Activated naive CD8-positive, alpha-beta T cell (primary cell): Measurements from ENCODE around the gene LLGL2.
"Not testable (repeated sequence)": the region's sequence is repeated elsewhere in the genome, so short reads cannot be mapped to it uniquely, and the experiment has no call there.

ENCODE experiments used
- H3K27ac Mint-ChIP-seq: one replicate; pipeline ENCODE4 v1.8.0; 2021; ENCODE audit warnings: mixed read lengths
- H3K27me3 Mint-ChIP-seq: one replicate; pipeline ENCODE4 v1.8.0; 2021; ENCODE audit warnings: mixed read lengths
- H3K36me3 Mint-ChIP-seq: one replicate; pipeline ENCODE4 v1.8.0; 2021; ENCODE audit warnings: mixed read lengths
- H3K4me1 Mint-ChIP-seq: one replicate; pipeline ENCODE4 v1.8.0; 2021; ENCODE audit warnings: low read depth, mixed read lengths
- H3K4me3 Mint-ChIP-seq: one replicate; pipeline ENCODE4 v1.8.0; 2021; ENCODE audit warnings: mild to moderate bottlenecking, mixed read lengths
- H3K9me3 Mint-ChIP-seq: one replicate; pipeline ENCODE4 v1.8.0; 2021; ENCODE audit warnings: low read depth, mixed read lengths

The LLGL2 gene

DNA sequence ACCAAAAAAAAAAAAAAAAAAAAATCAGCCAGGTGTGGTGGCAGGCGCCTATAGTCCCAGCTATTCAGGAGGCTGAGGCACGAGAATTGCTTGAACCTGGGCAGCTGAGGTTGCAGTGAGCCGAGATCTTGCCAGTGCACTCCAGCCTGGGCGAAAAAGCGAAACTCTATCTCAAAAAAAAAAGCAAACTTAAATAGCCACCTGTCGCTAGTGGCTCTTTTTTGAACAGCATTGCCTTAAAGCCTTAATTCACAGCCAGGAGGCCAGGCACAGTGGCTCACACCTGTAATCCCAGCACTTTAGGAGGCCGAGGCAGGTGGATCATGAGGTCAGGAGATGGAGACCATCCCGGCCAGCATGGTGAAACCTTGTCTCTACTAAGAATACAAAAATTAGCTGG lies 5.1 kb upstream of the LLGL2 start:
- not testable (repeated sequence) for H3K9me3 Mint-ChIP-seq, H3K27ac Mint-ChIP-seq, H3K4me3 Mint-ChIP-seq, H3K27me3 Mint-ChIP-seq
- H3K36me3 Mint-ChIP-seq = peaks cover 13% of the 10 kb centered on the region
- H3K4me1 Mint-ChIP-seq = peaks cover 25% of the 10 kb centered on the region

DNA sequence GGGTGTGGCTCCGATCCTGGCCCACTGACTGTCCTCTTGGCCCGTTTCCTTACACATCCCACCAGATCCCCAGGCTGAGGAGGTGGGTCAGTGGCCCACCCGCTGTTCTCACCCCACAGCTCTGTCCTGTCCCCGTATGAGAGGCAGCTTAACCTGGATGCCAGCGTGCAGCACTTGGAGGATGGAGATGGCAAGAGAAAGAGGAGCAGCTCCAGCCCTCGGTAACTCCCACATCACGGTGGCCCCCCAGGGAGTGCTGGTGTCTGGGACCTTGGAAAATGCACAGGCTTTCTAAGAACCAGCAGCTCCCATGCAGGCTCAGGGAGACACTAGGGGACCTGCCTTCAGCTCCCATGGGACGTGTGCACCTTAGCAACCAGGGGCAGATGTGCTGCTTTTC lies 4.2 kb upstream of the LLGL2 start:
- Mint-ChIP-seq H3K4me3 (no peak overlapping the region), H3K27me3 (no peaks in the 10 kb centered on the region), H3K36me3 (peaks cover 13% of the 10 kb centered on the region), H3K27ac (no peak overlapping the region), H3K9me3 (no peaks in the 10 kb centered on the region), H3K4me1 (peaks cover 26% of the 10 kb centered on the region)

GRCh38 chr17:75521951-75522727 lies 3.4 kb upstream of the LLGL2 start:
- H3K27me3 Mint-ChIP-seq = no peaks in the 10 kb centered on the region
- peaks cover 13% of the 10 kb centered on the region for H3K36me3 Mint-ChIP-seq
- H3K27ac Mint-ChIP-seq = no peak overlapping the region
- H3K4me3 Mint-ChIP-seq = no peak overlapping the region
- no peaks in the 10 kb centered on the region for H3K9me3 Mint-ChIP-seq
- H3K4me1 Mint-ChIP-seq = peaks cover 29% of the 10 kb centered on the region

DNA sequence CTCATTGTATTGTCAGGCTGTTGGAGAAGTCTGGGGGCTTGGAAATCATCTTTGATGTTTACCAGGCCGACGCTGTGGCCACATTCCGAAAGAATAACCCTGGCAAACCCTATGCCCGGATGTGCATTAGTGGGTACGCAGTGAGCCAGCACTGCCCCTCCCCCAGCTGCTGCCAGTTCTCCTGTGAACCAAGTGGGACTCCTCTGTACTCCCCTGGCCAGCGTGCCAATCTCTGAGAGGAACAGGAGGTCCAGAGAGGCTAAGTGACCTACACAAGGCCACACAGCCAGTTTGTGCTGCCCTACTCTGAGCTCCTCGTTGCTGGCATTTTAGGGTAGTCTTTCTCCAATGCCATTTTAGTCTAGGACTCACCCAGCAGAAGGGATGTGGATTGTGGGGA lies 1.9 kb upstream of the LLGL2 start:
- Mint-ChIP-seq H3K4me1 (peaks cover 15% of the 10 kb centered on the region), H3K9me3 (no peaks in the 10 kb centered on the region), H3K27ac (no peak overlapping the region), H3K36me3 (peaks cover 3% of the 10 kb centered on the region), H3K27me3 (no peaks in the 10 kb centered on the region), H3K4me3 (peak overlapping the region; percentile 20)

- Mint-ChIP-seq H3K36me3 (peaks cover 2% of the 10 kb centered on the region), H3K27ac (no peak overlapping the region), H3K9me3 (no peaks in the 10 kb centered on the region), H3K27me3 (no peaks in the 10 kb centered on the region), H3K4me3 (peak overlapping the region; percentile 40), H3K4me1 (peaks cover 9% of the 10 kb centered on the region)
Measured at GRCh38 chr17:75524269-75524969, 1.1 kb upstream of the LLGL2 start.

DNA sequence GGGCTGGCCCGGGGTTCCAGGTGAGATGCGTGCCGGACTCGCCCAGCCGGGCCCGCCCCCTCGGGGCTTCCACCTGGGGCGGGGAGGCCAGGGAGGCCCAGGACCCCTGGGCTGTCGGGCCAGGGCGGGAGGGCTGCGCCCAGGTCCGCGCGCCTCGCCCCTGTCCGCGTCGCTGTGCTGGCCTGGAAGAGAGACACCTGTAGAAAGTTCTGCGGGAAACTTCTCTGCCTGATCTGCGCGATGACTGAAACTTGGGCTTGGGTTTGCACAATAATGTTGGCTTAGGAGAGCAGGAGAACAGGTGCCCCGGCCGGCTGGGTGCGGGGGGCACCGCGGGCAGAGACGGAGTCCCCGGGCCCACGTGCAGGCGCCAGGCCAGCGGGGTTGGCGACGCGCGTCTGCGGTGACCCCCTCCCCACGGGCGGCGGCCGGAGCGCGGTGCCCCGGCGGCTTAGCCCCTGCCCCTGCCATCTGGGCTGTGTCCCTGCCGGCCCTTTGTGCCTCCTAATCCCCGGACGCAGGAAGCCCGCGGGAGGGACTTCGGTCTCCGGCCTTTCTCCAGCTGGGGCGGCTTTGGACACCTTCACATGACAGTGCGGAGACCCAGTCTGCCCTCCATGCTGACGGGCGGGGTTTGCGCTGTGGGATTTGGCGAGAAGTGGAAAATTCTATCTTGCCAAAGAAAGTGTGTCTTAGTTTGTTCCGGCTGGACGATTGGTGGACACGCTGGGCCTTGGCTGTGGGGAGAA lies 483 bp downstream of the LLGL2 start:
- Mint-ChIP-seq H3K9me3 (no peaks in the 10 kb centered on the region), H3K4me3 (peak overlapping the region; percentile 80), H3K27ac (no peak overlapping the region), H3K36me3 (peaks cover 2% of the 10 kb centered on the region), H3K27me3 (no peaks in the 10 kb centered on the region), H3K4me1 (peaks cover 9% of the 10 kb centered on the region)

DNA sequence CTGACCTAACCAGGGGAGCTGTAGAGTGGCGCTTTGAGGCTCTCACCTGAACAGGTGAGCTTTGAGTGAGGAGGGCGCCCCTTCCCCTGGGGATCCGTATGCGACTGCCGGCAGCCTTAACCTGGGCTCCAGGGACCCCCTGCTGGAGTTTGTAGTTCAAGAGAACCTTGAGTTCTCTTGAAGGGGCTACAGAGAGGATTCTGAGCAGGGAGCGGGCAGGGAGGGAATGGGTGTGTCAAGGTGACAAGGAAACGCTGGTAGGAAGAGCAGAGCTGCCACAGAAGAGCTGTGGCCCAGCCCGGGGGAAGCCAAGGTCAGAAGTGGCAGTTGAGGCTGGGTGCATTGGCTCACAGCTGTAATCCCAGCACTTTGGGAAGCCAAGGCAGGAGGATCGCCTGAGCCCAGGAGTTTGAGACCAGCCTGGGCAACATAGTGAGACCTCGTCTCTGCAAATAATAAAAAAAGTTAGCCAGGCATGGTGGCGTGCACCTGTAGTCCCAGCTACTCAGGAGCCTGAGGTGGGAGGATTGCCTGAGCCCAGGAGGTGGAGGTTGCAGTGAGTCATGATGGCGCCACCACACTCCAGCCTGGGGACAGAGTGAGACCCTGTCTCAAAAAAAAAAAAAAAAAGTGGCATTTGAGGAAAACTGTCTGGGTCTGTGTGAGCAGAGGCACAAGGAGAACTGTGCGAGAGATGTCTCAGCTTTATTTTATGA lies 1.2 kb downstream of the LLGL2 start:
- Mint-ChIP-seq H3K4me3 (peak overlapping the region; percentile 80), H3K36me3 (peaks cover 2% of the 10 kb centered on the region), H3K27ac (no peak overlapping the region), H3K9me3 (no peaks in the 10 kb centered on the region), H3K27me3 (no peaks in the 10 kb centered on the region), H3K4me1 (peaks cover 9% of the 10 kb centered on the region)

DNA sequence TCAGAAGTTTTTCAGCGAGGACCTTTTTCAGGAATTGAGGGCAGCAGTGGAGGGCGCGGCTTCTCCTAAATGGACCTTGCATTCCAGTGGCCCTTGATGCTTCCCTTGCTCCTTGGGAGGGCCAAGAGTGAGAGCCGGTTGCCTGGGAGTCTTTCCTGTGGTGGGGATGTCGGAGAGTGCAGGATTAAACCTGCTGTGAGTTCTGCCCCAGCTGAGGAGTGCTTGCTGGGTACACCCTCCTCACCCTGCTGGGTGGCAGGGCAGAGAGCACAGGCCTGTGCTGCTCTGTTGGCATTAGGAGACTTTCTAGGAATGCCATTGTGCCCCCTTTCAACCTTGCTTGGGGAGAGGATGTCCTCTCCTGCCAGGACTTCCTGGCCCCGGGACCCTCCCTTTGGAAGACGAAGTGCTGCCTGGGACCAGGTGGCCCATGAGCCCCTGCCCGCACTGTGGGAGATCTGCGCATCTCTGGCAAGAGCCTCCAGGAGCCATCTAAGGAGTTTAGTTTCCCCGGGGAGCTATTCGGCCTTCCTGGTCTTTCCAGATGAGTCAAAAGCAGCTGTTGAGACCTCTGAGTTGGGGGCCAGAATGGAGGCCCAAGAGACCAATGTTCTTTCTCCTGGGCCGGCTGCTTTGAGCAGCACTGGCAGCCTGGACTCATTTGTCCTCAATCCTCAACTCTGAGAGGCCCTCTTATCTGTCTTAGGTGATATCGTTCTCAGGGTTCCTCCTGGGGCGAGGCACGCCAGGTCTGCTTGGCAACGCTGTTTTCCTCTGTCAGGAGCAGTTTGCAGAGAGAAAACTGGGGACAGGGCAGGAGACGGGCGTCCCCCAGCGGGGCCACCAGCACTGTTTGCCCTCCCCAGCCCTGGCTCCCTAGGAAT lies 5.6 kb downstream of the LLGL2 start:
- Mint-ChIP-seq H3K27me3 (no peaks in the 10 kb centered on the region), H3K4me1 (peaks cover 26% of the 10 kb centered on the region), H3K27ac (no peak overlapping the region), H3K9me3 (no peaks in the 10 kb centered on the region), H3K4me3 (no peak overlapping the region), H3K36me3 (no peaks in the 10 kb centered on the region)

DNA sequence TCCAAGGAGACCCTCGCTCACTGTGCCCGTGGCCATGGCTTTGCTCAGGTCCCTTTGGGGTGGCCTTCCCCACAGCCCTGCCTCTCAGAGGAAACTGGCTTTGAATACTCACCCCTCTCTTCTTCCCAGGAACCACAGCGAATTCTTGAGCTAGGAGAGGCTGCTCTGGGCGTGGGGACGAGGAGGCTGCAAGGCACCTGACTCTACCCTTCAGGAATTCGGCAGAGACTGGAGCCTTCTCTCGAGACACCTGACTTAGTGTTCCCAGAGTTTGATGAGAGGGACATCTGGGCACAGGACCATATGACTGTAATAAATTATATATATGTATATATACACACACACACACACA lies 6.2 kb downstream of the LLGL2 start:
- no peaks in the 10 kb centered on the region for H3K36me3 Mint-ChIP-seq
- H3K27me3 Mint-ChIP-seq = no peaks in the 10 kb centered on the region
- no peak overlapping the region for H3K4me3 Mint-ChIP-seq
- no peak overlapping the region for H3K27ac Mint-ChIP-seq
- no peaks in the 10 kb centered on the region for H3K9me3 Mint-ChIP-seq
- peaks cover 23% of the 10 kb centered on the region for H3K4me1 Mint-ChIP-seq

DNA sequence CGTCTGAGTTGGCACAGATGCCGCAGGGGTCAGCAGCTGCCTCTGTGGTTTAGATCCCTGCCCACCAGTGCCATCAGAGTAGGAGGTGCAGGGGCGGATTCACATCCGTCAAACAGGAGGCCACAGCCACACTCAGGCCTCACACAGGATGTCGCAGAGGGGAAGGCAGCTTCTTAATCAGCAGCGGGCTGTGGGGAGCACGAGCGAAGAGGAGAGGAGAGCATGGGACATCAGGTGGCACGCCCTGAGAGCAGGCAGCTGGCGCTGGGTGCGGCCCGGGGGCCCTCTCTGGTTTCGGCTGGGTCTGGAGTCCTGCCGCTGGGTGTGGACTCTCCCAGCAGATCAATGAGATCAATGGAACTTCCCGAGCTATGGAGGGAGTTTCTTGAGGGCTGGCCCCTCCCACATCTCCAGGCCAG lies 9.6 kb downstream of the LLGL2 start:
- H3K36me3 Mint-ChIP-seq = no peaks in the 10 kb centered on the region

DNA sequence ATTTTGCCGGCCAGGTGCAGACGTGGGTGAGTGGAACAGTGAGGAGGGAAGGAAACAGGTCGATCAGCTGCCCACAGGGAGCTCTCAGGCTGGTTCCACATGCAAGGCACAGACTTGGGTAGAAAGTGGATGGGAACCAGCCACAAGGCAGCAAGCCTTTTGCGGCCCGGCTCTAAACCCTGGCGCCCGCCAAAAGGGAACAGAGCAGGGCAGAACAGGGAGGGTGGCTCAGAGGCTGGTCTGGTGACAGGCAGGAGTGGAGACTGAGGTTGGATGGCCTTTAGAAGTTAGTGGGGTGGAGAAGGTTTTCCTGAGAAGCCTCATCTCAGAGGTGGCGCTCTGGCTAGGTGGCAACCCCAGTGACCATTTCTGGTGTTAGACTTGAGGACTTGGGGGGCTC lies 10.4 kb downstream of the LLGL2 start:
- Mint-ChIP-seq H3K9me3 (no peaks in the 10 kb centered on the region), H3K4me3 (no peak overlapping the region), H3K36me3 (no peaks in the 10 kb centered on the region), H3K27ac (no peak overlapping the region), H3K4me1 (peaks cover 22% of the 10 kb centered on the region), H3K27me3 (no peaks in the 10 kb centered on the region)

More for the DNA sequence above, 9.6 kb downstream of the LLGL2 start:
- Mint-ChIP-seq H3K9me3 (no peaks in the 10 kb centered on the region), H3K4me3 (peak overlapping the region; percentile 54), H3K4me1 (peaks cover 22% of the 10 kb centered on the region), H3K27me3 (no peaks in the 10 kb centered on the region), H3K27ac (peak overlapping the region; percentile 90)

- Mint-ChIP-seq H3K27me3 (no peaks in the 10 kb centered on the region), H3K27ac (no peak overlapping the region), H3K36me3 (no peaks in the 10 kb centered on the region), H3K4me1 (peaks cover 22% of the 10 kb centered on the region), H3K4me3 (no peak overlapping the region), H3K9me3 (no peaks in the 10 kb centered on the region)
Measured at GRCh38 chr17:75536366-75536765, 10.9 kb downstream of the LLGL2 start.

- no peak overlapping the region for H3K27ac Mint-ChIP-seq
- H3K4me3 Mint-ChIP-seq = no peak overlapping the region
- H3K36me3 Mint-ChIP-seq = no peaks in the 10 kb centered on the region
- H3K9me3 Mint-ChIP-seq = no peaks in the 10 kb centered on the region
- no peaks in the 10 kb centered on the region for H3K27me3 Mint-ChIP-seq
- H3K4me1 Mint-ChIP-seq = peaks cover 9% of the 10 kb centered on the region
Measured at GRCh38 chr17:75539967-75540729, 14.7 kb downstream of the LLGL2 start.
